Thyroid gland (tissue), 4 donors: ENCODE results near the gene ANTXR2. TPM values are rescaled to one million over a fixed set of nuclear protein-coding genes. Genes with fewer than 3 reads are reported as not detected.

ENCODE experiments used
- DNase-seq, 2 donors: peaks; one replicate each; pipeline ENCODE4 v3.0.0-alpha.2; 2019
- H3K27ac ChIP-seq, 3 donors: fragments of 200-600 bp; sonication (generic); 1 replicate in 2 of 3; 2 replicates in 1 of 3; pipeline ENCODE4 v1.5.1; 2016 to 2019; ENCODE audit warnings: mild to moderate bottlenecking in 1 of 3, moderate library complexity in 1 of 3
- H3K27me3 ChIP-seq: fragments of 200-600 bp; sonication (generic); one replicate; pipeline ENCODE4 v1.5.1; 2019
- H3K36me3 ChIP-seq, 2 donors: fragments of 200-600 bp; sonication (generic); one replicate each; pipeline ENCODE4 v1.5.1; 2016 to 2019
- H3K4me1 ChIP-seq, 2 donors: fragments of 200-600 bp; sonication (generic); one replicate each; pipeline ENCODE4 v1.5.1; 2017 to 2019
- H3K4me3 ChIP-seq, 3 donors: fragments of 200-600 bp; sonication (generic); replicated peaks in 1 of 3; 1 replicate in 2 of 3; 2 replicates in 1 of 3; pipeline ENCODE4 v1.5.1; 2016; ENCODE audit warnings: mild to moderate bottlenecking in 1 of 3
- H3K9me3 ChIP-seq: fragments of 200-600 bp; sonication (generic); one replicate; pipeline ENCODE4 v1.5.1; 2017
- CTCF ChIP-seq, 6 experiments: fragments of 200-600 bp in 3 of 6; fragments of 450-650 bp in 3 of 6; sonication (generic) in 3 of 6; IDR thresholded peaks; one replicate each; pipeline ENCODE4 v1.5.1; 2016 to 2019; ENCODE audit warnings: antibody characterized with exemption in 6 of 6, mild to moderate bottlenecking in 2 of 6, inconsistent platforms in 1 of 6, moderate library complexity in 1 of 6
- POLR2A ChIP-seq, 2 donors: fragments of 450-650 bp; IDR thresholded peaks; one replicate each; pipeline ENCODE4 v1.6.1; 2017; ENCODE audit warnings: antibody characterized with exemption in 2 of 2, mild to moderate bottlenecking in 2 of 2, moderate library complexity in 1 of 2
- WGBS, 2 donors: methylation state at CpG; one replicate each; pipeline ENCODE4 v1.1.5; 2017; 5-methylcytosine and 5-hydroxymethylcytosine counted together
- intact Hi-C: fragments of 100-400 bp; cut with DNase I; formaldehyde crosslinking; loops from one replicate; pipeline ENCODE4 v1.15.1; 2023
- total RNA-seq, 4 donors: library from RNA; depleted of rRNA; stranded (reverse); fragments of >200 nt; gene quantifications; one replicate each; pipeline ENCODE4 v1.2.3, GENCODE V29; 2016

The ANTXR2 gene
- total RNA-seq, 4 donors from 2014 or later = 21.2 to 46.1 (median 24.3) TPM

GRCh38 chr4:80011636-80012236 lies 61.3 kb downstream of the ANTXR2 start:
- no peak for DNase-seq
- WGBS, 2 donors = 69 to 78% methylated on average over 3 of the region's 3 CpGs
- Histone ChIP-seq H3K4me3 (no peak overlapping the region), H3K36me3 (no peaks in the 10 kb centered on the region), H3K4me1 (no peaks in the 10 kb centered on the region), H3K9me3 (no peaks in the 10 kb centered on the region), H3K27ac (no peak overlapping the region), H3K27me3 (no peaks in the 10 kb centered on the region)
- intact Hi-C loops = no loop called here
- TF ChIP-seq CTCF (IDR thresholded peaks at IDR 0.05) (no peak), POLR2A (IDR thresholded peaks at IDR 0.05) (no peak)

GRCh38 chr4:80010316-80010715 lies 62.7 kb downstream of the ANTXR2 start:
- H3K4me3 ChIP-seq = no peak overlapping the region
- no peaks in the 10 kb centered on the region for H3K4me1 ChIP-seq
- H3K36me3 ChIP-seq = no peaks in the 10 kb centered on the region
- no peak overlapping the region for H3K27ac ChIP-seq
- intact Hi-C loops = no loop called here
- H3K27me3 ChIP-seq = no peaks in the 10 kb centered on the region
- no peaks in the 10 kb centered on the region for H3K9me3 ChIP-seq
- DNase-seq = no peak
- TF ChIP-seq POLR2A (IDR thresholded peaks at IDR 0.05) = no peak
- TF ChIP-seq CTCF (IDR thresholded peaks at IDR 0.05) = no peak

- intact Hi-C loops = no loop called here
- Histone ChIP-seq H3K4me1 (no peaks in the 10 kb centered on the region), H3K27ac (no peak overlapping the region), H3K36me3 (no peaks in the 10 kb centered on the region), H3K9me3 (no peaks in the 10 kb centered on the region), H3K27me3 (no peaks in the 10 kb centered on the region), H3K4me3 (no peak overlapping the region)
- no peak for TF ChIP-seq POLR2A (IDR thresholded peaks at IDR 0.05)
- no peak for TF ChIP-seq CTCF (IDR thresholded peaks at IDR 0.05)
- no peak for DNase-seq
These were observed 63.2 kb downstream of the ANTXR2 start for GRCh38 chr4:80009806-80010205.

- Histone ChIP-seq H3K36me3 (no peaks in the 10 kb centered on the region), H3K27me3 (no peaks in the 10 kb centered on the region), H3K9me3 (no peaks in the 10 kb centered on the region), H3K4me3 (no peak overlapping the region), H3K27ac (no peak overlapping the region), H3K4me1 (no peaks in the 10 kb centered on the region)
- TF ChIP-seq POLR2A (IDR thresholded peaks at IDR 0.05) = no peak
- TF ChIP-seq CTCF (IDR thresholded peaks at IDR 0.05) = no peak
- intact Hi-C loops = no loop called here
- 0% methylated on average over 1 of the region's 1 CpG for WGBS, 2 donors
- no peak for DNase-seq
These were observed 64.1 kb downstream of the ANTXR2 start for GRCh38 chr4:80008971-80009370.

GRCh38 chr4:80008351-80008750 lies 64.7 kb downstream of the ANTXR2 start:
- H3K36me3 ChIP-seq = no peaks in the 10 kb centered on the region
- 91 to 95% methylated on average over 3 of the region's 3 CpGs for WGBS, 2 donors

More at GRCh38 chr4:80008351-80008750, 64.7 kb downstream of the ANTXR2 start:
- Histone ChIP-seq H3K27ac (no peak overlapping the region), H3K4me3 (no peak overlapping the region), H3K9me3 (no peaks in the 10 kb centered on the region), H3K27me3 (no peaks in the 10 kb centered on the region), H3K4me1 (no peaks in the 10 kb centered on the region)
- no peak for TF ChIP-seq CTCF (IDR thresholded peaks at IDR 0.05)
- TF ChIP-seq POLR2A (IDR thresholded peaks at IDR 0.05) = no peak
- intact Hi-C loops = no loop called here
- DNase-seq = no peak
